H1 (cell line): ENCODE data around the gene FAM131A. TPM values are rescaled to one million over a fixed set of nuclear protein-coding genes. Genes with fewer than 3 reads are reported as not detected.

Experiments
- CEBPB ChIP-seq: IDR thresholded peaks from 2 replicates; pipeline ENCODE4 v1.6.1; 2012; ENCODE audit warnings: low read depth, low read length
- CHD7 ChIP-seq: fragments of 300-600 bp; sonication (generic); IDR thresholded peaks from 2 replicates; pipeline ENCODE4 v1.7.1; 2012; ENCODE audit warnings: low read length, moderate library complexity, mild to moderate bottlenecking, inconsistent platforms; ENCODE audit not compliant: insufficient replicate concordance
- CTBP2 ChIP-seq: IDR thresholded peaks from 2 replicates; pipeline ENCODE4 v1.7.0; 2011; ENCODE audit warnings: borderline replicate concordance, mild to moderate bottlenecking, moderate library complexity, mixed read lengths, low read length; ENCODE audit not compliant: insufficient read depth, insufficient read length
- GTF2F1 ChIP-seq: IDR thresholded peaks from 2 replicates; pipeline ENCODE4 v1.6.1; 2012; ENCODE audit warnings: low read depth, low read length, improper control_type of control experiment, borderline replicate concordance
- POLR2A ChIP-seq, 2 experiments: IDR thresholded peaks; 1 replicate in 1 of 2; 2 replicates in 1 of 2; pipeline ENCODE4 v1.6.1; 2011; ENCODE audit warnings: low read depth in 2 of 2, low read length in 2 of 2, mild to moderate bottlenecking in 2 of 2; ENCODE audit errors: control extremely low read depth in 1 of 2
- RFX5 ChIP-seq: IDR thresholded peaks from 2 replicates; pipeline ENCODE4 v1.6.1; 2011; ENCODE audit warnings: low read depth, low read length, improper control_type of control experiment, borderline replicate concordance
- SP2 ChIP-seq: IDR thresholded peaks from 2 replicates; pipeline ENCODE4 v1.6.1; 2012; ENCODE audit warnings: mild to moderate bottlenecking, low read length, inconsistent platforms
- YY1 ChIP-seq: IDR thresholded peaks from 2 replicates; pipeline ENCODE4 v1.6.1; 2011; ENCODE audit warnings: low read depth, mild to moderate bottlenecking, low read length
- ZNF274 ChIP-seq: IDR thresholded peaks from 2 replicates; pipeline ENCODE4 v1.7.0; 2012; ENCODE audit warnings: low read length, borderline replicate concordance; ENCODE audit errors: extremely low read depth
- polyA plus RNA-seq, 7 experiments: library from polyadenylated mRNA; depleted of rRNA in 3 of 7; stranded (reverse) in 5 of 7; unstranded in 2 of 7; fragments of >200 nt in 5 of 7; fragments of 200-250 nt in 2 of 7; gene quantifications; 1 replicate in 5 of 7; 2 replicates in 1 of 7; 4 replicates in 1 of 7; pipeline versions ENCODE4 v1.2.1 to v1.2.3, GENCODE V29; 2011 to 2013; ENCODE audit warnings: missing spikeins in 2 of 7, mixed read lengths in 2 of 7
- total RNA-seq: library from RNA; stranded (reverse); fragmentation: NEBNext Ultra II Directional; extraction: Animal tissue kit (Norgen Biotek cat#: 25700); gene quantifications from 2 replicates; pipeline ENCODE4 v1.2.1, GENCODE V29; 2021

The FAM131A gene
- total and polyA plus RNA-seq, 2 of the 8 experiments (the other 6 are each of a cell fraction or from before 2014, with no cell fraction given), result 16.0 to 21.9 TPM

GRCh38 chr3:184389935-184390528 is 52.6 kb downstream of the FAM131A start (continued):
- TF ChIP-seq CHD7 (no peak), CEBPB (no peak), YY1 (no peak), POLR2A (IDR thresholded peaks at IDR 0.05; ENCODE audit: control extremely low read depth in 1 of 2, low read depth in 2 of 2, low read length in 2 of 2) (no peak), GTF2F1 (no peak), RFX5 (no peak), ZNF274 (no peak), SP2 (no peak), CTBP2 (no peak)
- TF ChIP-seq, all 59 proteins: peak for 0
